HepG2 (cell line): ENCODE data around the gene CSNK1D. TPM values are rescaled to one million over a fixed set of nuclear protein-coding genes. Genes with fewer than 3 reads are reported as not detected.
A peak's percentile ranks its signal among the peaks of the same experiment; 100 is the strongest.

Experiments used
- BCLAF1 ChIP-seq: fragments of 450-650 bp; IDR thresholded peaks from 2 replicates; pipeline ENCODE4 v1.6.1; 2017; ENCODE audit warnings: mild to moderate bottlenecking
- CSRNP1 ChIP-seq: sonication (generic); formaldehyde crosslinking; IDR thresholded peaks from 2 replicates; pipeline ENCODE4 v1.8.1; 2023; ENCODE audit warnings: mild to moderate bottlenecking, missing genetic modification reagents
- FOXP4 ChIP-seq: sonication (generic); formaldehyde crosslinking; IDR thresholded peaks from 2 replicates; pipeline ENCODE4 v1.4.0; 2020; ENCODE audit warnings: missing genetic modification reagents
- MLX ChIP-seq: IDR thresholded peaks from 2 replicates; pipeline ENCODE4 v1.6.1; 2016
- MXI1 ChIP-seq: IDR thresholded peaks from 3 replicates; pipeline ENCODE4 v1.6.1; 2012; ENCODE audit warnings: low read depth, low read length, inconsistent platforms, borderline replicate concordance
- NR2F6 ChIP-seq, 2 experiments: IDR thresholded peaks; 2 replicates each; pipeline ENCODE4 v1.6.1; 2016; ENCODE audit warnings: antibody characterized with exemption in 1 of 2, mild to moderate bottlenecking in 1 of 2
- PREB ChIP-seq: sonication (generic); formaldehyde crosslinking; IDR thresholded peaks from 2 replicates; pipeline ENCODE4 v1.4.0; 2020; ENCODE audit warnings: missing genetic modification reagents
- PRMT3 ChIP-seq: sonication (generic); formaldehyde crosslinking; IDR thresholded peaks from 2 replicates; pipeline ENCODE4 v1.8.1; 2022; ENCODE audit warnings: low read depth, mild to moderate bottlenecking, moderate library complexity, missing genetic modification reagents, borderline replicate concordance
- RARG ChIP-seq: sonication (generic); formaldehyde crosslinking; IDR thresholded peaks from 2 replicates; pipeline ENCODE4 v1.4.0; 2020; ENCODE audit warnings: low read depth, mild to moderate bottlenecking, missing genetic modification reagents
- SRSF4 ChIP-seq: fragments of 200-400 bp; formaldehyde crosslinking; IDR thresholded peaks from one replicate; pipeline ENCODE4 v1.6.1; 2018; ENCODE audit warnings: mild to moderate bottlenecking, low read depth, low read length, moderate library complexity; ENCODE audit not compliant: poor library complexity, severe bottlenecking
- TERF1 ChIP-seq: sonication (generic); formaldehyde crosslinking; IDR thresholded peaks from 2 replicates; pipeline ENCODE4 v1.8.0; 2022; ENCODE audit warnings: mild to moderate bottlenecking, missing genetic modification reagents, moderate library complexity
- THAP11 ChIP-seq: IDR thresholded peaks from 2 replicates; pipeline ENCODE4 v1.6.1; 2016; ENCODE audit warnings: missing biosample characterization, missing genetic modification reagents
- ZNF101 ChIP-seq: sonication (generic); formaldehyde crosslinking; IDR thresholded peaks from 2 replicates; pipeline ENCODE4 v1.4.0; 2020; ENCODE audit warnings: mild to moderate bottlenecking, low read depth, missing genetic modification reagents, borderline replicate concordance
- ZNF160 ChIP-seq: sonication (generic); formaldehyde crosslinking; IDR thresholded peaks from 2 replicates; pipeline ENCODE4 v1.8.0; 2022; ENCODE audit warnings: mild to moderate bottlenecking, inconsistent platforms, missing genetic modification reagents
- ZNF264 ChIP-seq: sonication (generic); formaldehyde crosslinking; IDR thresholded peaks from 2 replicates; pipeline ENCODE4 v1.4.0; 2020; ENCODE audit warnings: missing genetic modification reagents
- ZNF558 ChIP-seq: sonication (generic); formaldehyde crosslinking; IDR thresholded peaks from 2 replicates; pipeline ENCODE4 v1.9.0; 2022; ENCODE audit warnings: mild to moderate bottlenecking, missing genetic modification reagents, borderline replicate concordance
- ZNF773 ChIP-seq: sonication (generic); formaldehyde crosslinking; IDR thresholded peaks from 2 replicates; pipeline ENCODE4 v1.4.0; 2020; ENCODE audit warnings: missing genetic modification reagents, borderline replicate concordance
- ZNF782 ChIP-seq: sonication (generic); formaldehyde crosslinking; IDR thresholded peaks from 2 replicates; pipeline ENCODE4 v1.4.0; 2020; ENCODE audit warnings: missing genetic modification reagents, mild to moderate bottlenecking, borderline replicate concordance
- ZSCAN25 ChIP-seq: sonication (generic); formaldehyde crosslinking; IDR thresholded peaks from 2 replicates; pipeline ENCODE4 v1.8.0; 2022; ENCODE audit warnings: mild to moderate bottlenecking, missing genetic modification reagents
- polyA plus RNA-seq, 8 experiments: library from polyadenylated mRNA; depleted of rRNA in 3 of 8; stranded (reverse) in 7 of 8; unstranded in 1 of 8; fragments of >200 nt; fragmentation: Illumina TruSeq in 4 of 8; extraction: Trizol in 4 of 8; gene quantifications; 2 replicates each; pipeline versions ENCODE4 v1.2.1 to v1.2.3, GENCODE V29; 2011 to 2016; ENCODE audit warnings: low read depth in 4 of 8, missing spikeins in 1 of 8, mixed read lengths in 1 of 8; ENCODE audit not compliant: insufficient read depth in 1 of 8
- total RNA-seq, 5 experiments: library from RNA; depleted of rRNA; stranded (reverse); fragments of >200 nt; fragmentation: Illumina TruSeq; extraction: Trizol; gene quantifications; 2 replicates each; pipeline ENCODE4 v1.2.3, GENCODE V29; 2016; ENCODE audit warnings: low read depth in 1 of 5

Gene CSNK1D
- total and polyA plus RNA-seq, 2 of the 13 experiments (the other 11 are each of a cell fraction or from before 2014, with no cell fraction given), result 31.5 to 128 TPM

GRCh38 chr17:82317394-82318168 is 44.1 kb upstream of the CSNK1D start, which contains the start of gene CD7 (continued):
- no peak for TF ChIP-seq PREB (CRISPR knock-in tag)
- TF ChIP-seq ZSCAN25 (CRISPR knock-in tag), result peak; percentile 92
- TF ChIP-seq BCLAF1, result no peak
- TF ChIP-seq CSRNP1, result peak; percentile 76; the same call in 1 of the 2 replicates
- TF ChIP-seq MLX (CRISPR knock-in tag), result no peak
- TF ChIP-seq TERF1 (CRISPR knock-in tag), result no peak
- TF ChIP-seq ZNF773 (CRISPR knock-in tag), result no peak
- TF ChIP-seq PRMT3, result no peak
- no peak for TF ChIP-seq ZNF264 (CRISPR knock-in tag)
- TF ChIP-seq ZNF782 (CRISPR knock-in tag), result peak; percentile 89; the same call in 1 of the 2 replicates
- no peak for TF ChIP-seq THAP11 (CRISPR knock-in tag)
- TF ChIP-seq FOXP4, result no peak
- TF ChIP-seq RARG (CRISPR knock-in tag), result 0 out of 2 replicates have a peak, but pooled peaks have one; percentile 48
- peak; percentile 67; the same call in 1 of the 2 replicates for TF ChIP-seq ZNF160 (CRISPR knock-in tag)
- no peak for TF ChIP-seq ZNF101 (CRISPR knock-in tag)
- peak; percentile 86 for TF ChIP-seq NR2F6 (IDR thresholded peaks at IDR 0.05)
- TF ChIP-seq NR2F6 (CRISPR knock-in tag; IDR thresholded peaks at IDR 0.05), result peak; percentile 96
- no peak for TF ChIP-seq SRSF4
- TF ChIP-seq MXI1, result no peak
- peak; percentile 57; the same call in 1 of the 2 replicates for TF ChIP-seq ZNF558 (CRISPR knock-in tag)
